B cell (primary cell): ENCODE measurements around the gene TOX2. TPM values are rescaled to one million over a fixed set of nuclear protein-coding genes. Genes with fewer than 3 reads are reported as not detected.
"Not testable (repeated sequence)": the region's sequence is repeated elsewhere in the genome, so short reads cannot be mapped to it uniquely, and the experiment has no call there.

Experiments used
- ATAC-seq: fragments of 200-7000 bp; cut with Tn5 transposase; one replicate; pipeline ENCODE4 v1.10.0; 2021; ENCODE audit warnings: low read depth, mild to moderate bottlenecking, moderate number of reproducible peaks, moderate library complexity
- CTCF ChIA-PET: fragments of 350-600 bp; sonication (Branson Sonifier 250); formaldehyde crosslinking; loops from one replicate; lab custom pipeline; 2021; ENCODE audit warnings: antibody characterized with exemption, inconsistent platforms; lab: Charles Lee
- POLR2A ChIA-PET: fragments of 350-600 bp; sonication (Branson Sonifier 250); formaldehyde crosslinking; loops from one replicate; lab custom pipeline; 2021; ENCODE audit warnings: antibody characterized with exemption; lab: Charles Lee
- DNase-seq: peaks from one replicate; pipeline ENCODE4 v3.0.0; 2013
- H2AFZ ChIP-seq: 2 replicates; pipeline ENCODE4 v1.6.1; 2012; ENCODE audit warnings: mild to moderate bottlenecking, low read depth, low read length; ENCODE audit not compliant: insufficient read depth, poor library complexity, severe bottlenecking
- H3K27ac ChIP-seq, 2 donors: 1 replicate in 1 of 2; 2 replicates in 1 of 2; pipeline ENCODE4 v1.5.1; 2012 to 2013; ENCODE audit warnings: low read length in 2 of 2, mild to moderate bottlenecking in 2 of 2, moderate library complexity in 1 of 2
- H3K27me3 ChIP-seq, 4 experiments: fragments of 200-600 bp in 1 of 4; sonication (generic) in 1 of 4; replicated peaks in 1 of 4; 1 replicate in 2 of 4; 2 replicates in 2 of 4; pipeline versions ENCODE4 v1.6.1 to v1.7.0; 2013 to 2016; ENCODE audit warnings: low read length in 3 of 4, mild to moderate bottlenecking in 2 of 4, mixed read lengths in 1 of 4, moderate library complexity in 1 of 4; ENCODE audit not compliant: insufficient read depth in 4 of 4, control insufficient read depth in 3 of 4; ENCODE audit errors: control extremely low read depth in 1 of 4
- H3K36me3 ChIP-seq, 2 experiments: replicated peaks in 1 of 2; 1 replicate in 1 of 2; 2 replicates in 1 of 2; pipeline versions ENCODE4 v1.6.1 to v1.7.1; 2013; ENCODE audit warnings: low read length in 1 of 2; ENCODE audit not compliant: insufficient read depth in 2 of 2, control insufficient read depth in 1 of 2; ENCODE audit errors: control extremely low read depth in 1 of 2, extremely low read depth in 1 of 2
- H3K4me1 ChIP-seq, 2 donors: fragments of 200-600 bp in 1 of 2; sonication (generic) in 1 of 2; 1 replicate in 1 of 2; 2 replicates in 1 of 2; pipeline versions ENCODE4 v1.5.1 to v1.6.1; 2013 to 2017; ENCODE audit warnings: low read length in 2 of 2; ENCODE audit not compliant: control insufficient read depth in 2 of 2, insufficient read depth in 2 of 2
- H3K4me2 ChIP-seq: replicated peaks from 2 replicates; pipeline ENCODE3; 2012; ENCODE audit warnings: mild to moderate bottlenecking, low read depth, low read length; ENCODE audit not compliant: poor library complexity, severe bottlenecking
- H3K4me3 ChIP-seq, 5 experiments: fragments of 200-600 bp in 1 of 5; sonication (generic) in 1 of 5; 1 replicate in 3 of 5; 2 replicates in 2 of 5; pipeline versions ENCODE4 v1.5.1 to v1.7.0; 2011 to 2016; ENCODE audit warnings: low read length in 4 of 5, mild to moderate bottlenecking in 4 of 5, low read depth in 2 of 5, control low read depth in 1 of 5, moderate library complexity in 1 of 5; ENCODE audit not compliant: insufficient read depth in 1 of 5; ENCODE audit errors: control extremely low read depth in 1 of 5, extremely low read depth in 1 of 5
- H3K79me2 ChIP-seq: fragments of 200-600 bp; sonication (generic); one replicate; pipeline ENCODE4 v1.6.0; 2016; ENCODE audit warnings: low read length; ENCODE audit not compliant: control insufficient read depth, insufficient read depth
- H3K9ac ChIP-seq: fragments of 200-600 bp; sonication (generic); 2 replicates; pipeline ENCODE4 v1.6.1; 2017; ENCODE audit warnings: mild to moderate bottlenecking, low read length, moderate library complexity
- H3K9me3 ChIP-seq, 3 donors: one replicate each; pipeline versions ENCODE4 v1.6.1 to v1.7.1; 2013; ENCODE audit warnings: low read length in 2 of 3; ENCODE audit not compliant: control insufficient read depth in 2 of 3, insufficient read depth in 1 of 3; ENCODE audit errors: control extremely low read depth in 1 of 3
- H4K20me1 ChIP-seq: 2 replicates; pipeline ENCODE4 v1.6.0; 2012; ENCODE audit warnings: mild to moderate bottlenecking, low read length; ENCODE audit not compliant: insufficient read depth, control insufficient read depth, poor library complexity, severe bottlenecking
- H3K27ac Mint-ChIP-seq: one replicate; pipeline ENCODE4 v1.8.0; 2021; ENCODE audit warnings: mixed read lengths
- H3K27me3 Mint-ChIP-seq: one replicate; pipeline ENCODE4 v1.8.0; 2021; ENCODE audit warnings: mixed read lengths
- H3K4me1 Mint-ChIP-seq: one replicate; pipeline ENCODE4 v1.8.0; 2021; ENCODE audit warnings: mixed read lengths
- H3K4me3 Mint-ChIP-seq: one replicate; pipeline ENCODE4 v1.8.0; 2021; ENCODE audit warnings: mixed read lengths
- H3K9me3 Mint-ChIP-seq: one replicate; pipeline ENCODE4 v1.8.0; 2022; ENCODE audit warnings: mixed read lengths; ENCODE audit not compliant: insufficient read depth
- EZH2 ChIP-seq: IDR thresholded peaks from 2 replicates; pipeline ENCODE4 v1.6.1; 2012; ENCODE audit warnings: borderline replicate concordance, low read depth, mild to moderate bottlenecking, moderate library complexity, low read length; ENCODE audit not compliant: insufficient read depth, poor library complexity, severe bottlenecking
- WGBS: methylation state at CpG from one replicate; pipeline ENCODE4 v1.1.5; 2013; ENCODE audit warnings: missing lambda C conversion rate; ENCODE audit not compliant: insufficient coverage; 5-methylcytosine and 5-hydroxymethylcytosine counted together
- intact Hi-C: fragments of 100-400 bp; cut with micrococcal nuclease; formaldehyde crosslinking; loops from one replicate; pipeline ENCODE4 v1.10.0; 2022
- polyA plus RNA-seq: library from polyadenylated mRNA; depleted of rRNA; stranded (reverse); fragments of >200 nt; gene quantifications from 2 replicates; pipeline ENCODE4 v1.2.3, GENCODE V29; 2012
- total RNA-seq, 2 donors: library from RNA; stranded (reverse); fragments of 120-200 nt in 1 of 2; gene quantifications; 1 replicate in 1 of 2; 2 replicates in 1 of 2; pipeline versions ENCODE4 v1.2.3 to v1.2.4, GENCODE V29; 2013 to 2022
- TF ChIP-seq, protein P1 (sequence below): fragments of 200-600 bp; IDR thresholded peaks from one replicate; pipeline ENCODE4 v1.8.0; 2022; ENCODE audit warnings: antibody characterized with exemption, mild to moderate bottlenecking

Gene TOX2
- total and polyA plus RNA-seq, 2 donors (not counting 1 experiment from before 2014, with no cell fraction given): 1.2 to 4.1 TPM

DNA sequence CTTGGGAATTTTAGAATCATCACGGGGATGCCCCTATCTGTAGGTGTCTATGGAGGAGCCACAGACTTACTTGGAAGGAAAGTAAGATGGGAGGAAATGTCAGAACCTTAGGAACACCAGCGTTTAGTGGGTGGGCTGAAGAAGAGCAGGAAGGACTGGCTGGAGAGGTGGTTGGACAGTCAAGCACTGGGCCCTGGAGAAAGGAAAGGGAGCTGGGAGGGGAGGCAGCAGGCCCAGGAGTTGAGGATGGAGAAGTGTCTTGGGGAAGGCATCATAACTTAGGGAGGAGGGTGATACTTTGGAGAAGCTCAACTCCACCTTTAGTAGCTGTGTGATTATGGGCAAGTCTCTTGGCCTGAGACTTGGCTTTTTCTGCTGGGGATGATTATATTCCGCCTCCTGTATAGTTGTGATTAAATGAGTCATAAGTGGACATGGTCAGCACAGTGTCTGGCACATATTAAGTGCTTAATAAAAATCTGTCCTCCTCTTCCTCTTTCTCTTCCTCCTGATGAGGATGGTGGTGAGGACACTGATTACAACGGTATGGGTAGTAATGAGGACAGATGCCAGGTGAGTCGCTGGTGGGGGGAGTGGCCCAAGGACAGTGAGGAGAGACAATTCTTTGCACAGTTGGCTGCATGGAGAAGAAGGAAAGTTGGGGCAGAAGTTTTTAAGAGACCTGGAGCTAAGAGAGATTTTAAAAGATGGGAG lies 125.7 kb downstream of the TOX2 start:
- DNase-seq: no peak
- Histone ChIP-seq H3K4me3 (no peak overlapping the region), H3K27me3 (peaks cover 0 to 7% (median 2%) of the 10 kb centered on the region in 4 experiments), H4K20me1 (no peaks in the 10 kb centered on the region), H3K9ac (no peak overlapping the region), H2AFZ (no peak overlapping the region), H3K36me3 (no peaks in the 10 kb centered on the region), H3K79me2 (no peaks in the 10 kb centered on the region), H3K27ac (no peak overlapping the region), H3K9me3 (no peaks in the 10 kb centered on the region), H3K4me2 (no peak overlapping the region), H3K4me1 (no peaks in the 10 kb centered on the region)
- no peak overlapping the region for H3K27ac Mint-ChIP-seq
- no peak for ATAC-seq
- WGBS: 84% methylated on average over 4 of the region's 5 CpGs
- ChIA-PET CTCF (no interaction called here), POLR2A (no interaction called here)
- no peaks in the 10 kb centered on the region for H3K4me1 Mint-ChIP-seq
- H3K4me3 Mint-ChIP-seq: no peak overlapping the region
- intact Hi-C loops: no loop called here
- H3K27me3 Mint-ChIP-seq: peaks cover 54% of the 10 kb centered on the region
- TF ChIP-seq EZH2: no peak
- TF ChIP-seq, protein P1, sequence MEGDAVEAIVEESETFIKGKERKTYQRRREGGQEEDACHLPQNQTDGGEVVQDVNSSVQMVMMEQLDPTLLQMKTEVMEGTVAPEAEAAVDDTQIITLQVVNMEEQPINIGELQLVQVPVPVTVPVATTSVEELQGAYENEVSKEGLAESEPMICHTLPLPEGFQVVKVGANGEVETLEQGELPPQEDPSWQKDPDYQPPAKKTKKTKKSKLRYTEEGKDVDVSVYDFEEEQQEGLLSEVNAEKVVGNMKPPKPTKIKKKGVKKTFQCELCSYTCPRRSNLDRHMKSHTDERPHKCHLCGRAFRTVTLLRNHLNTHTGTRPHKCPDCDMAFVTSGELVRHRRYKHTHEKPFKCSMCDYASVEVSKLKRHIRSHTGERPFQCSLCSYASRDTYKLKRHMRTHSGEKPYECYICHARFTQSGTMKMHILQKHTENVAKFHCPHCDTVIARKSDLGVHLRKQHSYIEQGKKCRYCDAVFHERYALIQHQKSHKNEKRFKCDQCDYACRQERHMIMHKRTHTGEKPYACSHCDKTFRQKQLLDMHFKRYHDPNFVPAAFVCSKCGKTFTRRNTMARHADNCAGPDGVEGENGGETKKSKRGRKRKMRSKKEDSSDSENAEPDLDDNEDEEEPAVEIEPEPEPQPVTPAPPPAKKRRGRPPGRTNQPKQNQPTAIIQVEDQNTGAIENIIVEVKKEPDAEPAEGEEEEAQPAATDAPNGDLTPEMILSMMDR: no peak
- peaks cover 2% of the 10 kb centered on the region for H3K9me3 Mint-ChIP-seq

DNA sequence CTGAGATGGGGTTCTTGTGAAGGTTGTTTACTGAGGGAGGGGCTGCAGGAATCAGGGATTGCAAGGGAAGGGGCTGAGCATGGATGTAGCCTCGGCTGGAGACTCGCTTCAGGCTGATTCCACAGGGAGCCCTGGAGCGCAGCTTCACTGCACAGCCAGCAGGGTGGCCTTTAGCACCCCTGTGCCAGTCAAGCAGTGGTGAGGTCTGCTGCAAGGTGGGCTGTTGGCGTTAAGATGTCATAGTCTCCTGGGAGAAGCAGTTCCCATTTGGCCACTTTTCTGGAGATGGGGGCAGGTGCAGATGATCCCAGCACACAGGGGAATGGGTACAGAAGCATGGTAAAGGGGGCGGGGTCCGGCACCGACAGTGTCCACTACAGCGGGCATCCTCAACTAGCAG lies 126.3 kb downstream of the TOX2 start:
- no peak overlapping the region for H3K4me3 ChIP-seq
- WGBS: 84% methylated on average over 8 of the region's 8 CpGs
- H3K9ac ChIP-seq: no peak overlapping the region
- peaks cover 57% of the 10 kb centered on the region for H3K27me3 Mint-ChIP-seq
- H3K27me3 ChIP-seq: peaks cover 0 to 7% (median 2%) of the 10 kb centered on the region in 4 experiments
- no peak overlapping the region for H2AFZ ChIP-seq
- H3K4me1 ChIP-seq: no peaks in the 10 kb centered on the region
- TF ChIP-seq, protein P1: no peak
- no peak for TF ChIP-seq EZH2
- POLR2A ChIA-PET: no interaction called here
- no peaks in the 10 kb centered on the region for H3K79me2 ChIP-seq
- no peak overlapping the region for H3K4me3 Mint-ChIP-seq
- no peaks in the 10 kb centered on the region for H3K36me3 ChIP-seq
- ATAC-seq (no peak), DNase-seq (no peak)
- H3K9me3 Mint-ChIP-seq: peaks cover 2% of the 10 kb centered on the region
- CTCF ChIA-PET: no interaction called here
- H3K4me2 ChIP-seq: no peak overlapping the region
- no peak overlapping the region for H3K27ac ChIP-seq
- intact Hi-C loops: no loop called here
- H3K27ac Mint-ChIP-seq: no peak overlapping the region
- no peaks in the 10 kb centered on the region for H3K9me3 ChIP-seq
- no peaks in the 10 kb centered on the region for H4K20me1 ChIP-seq
- no peaks in the 10 kb centered on the region for H3K4me1 Mint-ChIP-seq

DNA sequence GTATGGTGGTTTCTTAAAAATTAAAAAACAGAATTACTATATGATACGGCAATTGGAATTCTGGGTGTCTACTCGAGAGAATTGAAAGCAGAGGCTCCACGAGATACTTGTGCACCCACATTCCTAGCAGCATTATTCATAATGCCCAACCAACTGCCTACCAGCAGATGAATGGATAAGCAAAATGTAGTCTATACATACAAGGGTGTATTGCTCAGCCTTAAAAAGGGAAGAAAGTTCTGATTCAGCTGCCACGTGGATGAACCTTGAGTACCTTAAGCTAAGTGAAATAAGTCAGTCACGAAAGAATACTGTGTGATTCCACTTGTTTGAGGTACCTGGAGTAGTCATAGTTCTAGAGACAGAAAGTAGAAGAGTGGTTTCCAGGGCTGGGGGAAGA lies 130.1 kb downstream of the TOX2 start:
- H3K9ac ChIP-seq, H3K79me2 ChIP-seq, CTCF ChIA-PET, ATAC-seq, H3K4me2 ChIP-seq, H3K4me1 Mint-ChIP-seq, H3K27ac Mint-ChIP-seq, H3K4me1 ChIP-seq, H3K9me3 ChIP-seq, POLR2A ChIA-PET, H3K27me3 ChIP-seq, H3K27ac ChIP-seq, H4K20me1 ChIP-seq, DNase-seq, H2AFZ ChIP-seq, H3K4me3 ChIP-seq, intact Hi-C loops, H3K9me3 Mint-ChIP-seq, H3K4me3 Mint-ChIP-seq, H3K36me3 ChIP-seq: not testable (repeated sequence)
- WGBS: 62% methylated on average over 2 of the region's 5 CpGs
- H3K27me3 Mint-ChIP-seq: peaks cover 33% of the 10 kb centered on the region
